ENCODE measurements around the gene PYURF.

The PYURF gene

GRCh38 chr4:88511236-88511635, 12.3 kb downstream of the PYURF start:
- DNase-seq (ENCODE audit: low spot score), result no peak

GRCh38 chr4:88503344-88503743, 20.2 kb downstream of the PYURF start:
- no peak for DNase-seq (ENCODE audit: low spot score)

GRCh38 chr4:88497859-88498409, 25.6 kb downstream of the PYURF start:
- DNase-seq (ENCODE audit: low spot score), result no peak

- no peak for DNase-seq (ENCODE audit: low spot score)
These were observed 34.3 kb downstream of the PYURF start for GRCh38 chr4:88489100-88489761.

GRCh38 chr4:88481537-88481936, 42.0 kb downstream of the PYURF start:
- no peak for DNase-seq (ENCODE audit: low spot score)

- no peak for DNase-seq (ENCODE audit: low spot score)
These were observed 45.3 kb downstream of the PYURF start for GRCh38 chr4:88478247-88478646.

GRCh38 chr4:88477229-88477860, 46.2 kb downstream of the PYURF start:
- no peak for DNase-seq (ENCODE audit: low spot score)
